AG04450 (cell line): ENCODE data around the gene DSG3. TPM values are rescaled to one million over a fixed set of nuclear protein-coding genes. Genes with fewer than 3 reads are reported as not detected.

Experiments used
- CTCF ChIA-PET: fragments of 300-600, 350-600 bp; formaldehyde crosslinking; extraction: SDS; loops from one replicate; lab custom pipeline; 2022; ENCODE audit warnings: antibody characterized with exemption, inconsistent platforms; lab: Charles Lee
- POLR2A ChIA-PET: fragments of 350-600 bp; formaldehyde crosslinking; extraction: SDS; loops from one replicate; lab custom pipeline; 2021; ENCODE audit warnings: antibody characterized with exemption, inconsistent platforms; lab: Yijun Ruan, JAX
- DNase-seq: peaks from one replicate; pipeline ENCODE4 v3.0.0-alpha.2; 2011; ENCODE audit warnings: low read depth, low spot score
- H3K27ac ChIP-seq: one replicate; pipeline ENCODE4 v1.5.1; 2012; ENCODE audit warnings: low read depth, low read length, control low read depth
- H3K27me3 ChIP-seq: one replicate; pipeline ENCODE4 v1.6.0; 2012; ENCODE audit warnings: low read length; ENCODE audit not compliant: control insufficient read depth, insufficient read depth
- H3K4me3 ChIP-seq: 2 replicates; pipeline ENCODE4 v1.5.1; 2011; ENCODE audit warnings: mild to moderate bottlenecking, low read depth, low read length, control low read depth
- H3K9me3 ChIP-seq: 2 replicates; pipeline ENCODE4 v1.5.1; 2012; ENCODE audit warnings: low read length; ENCODE audit not compliant: control insufficient read depth, insufficient read depth
- polyA plus RNA-seq: library from polyadenylated mRNA; depleted of rRNA; stranded (reverse); fragments of >200 nt; gene quantifications from 2 replicates; pipeline ENCODE4 v1.2.3, GENCODE V29; 2011
- TF ChIP-seq, protein P1 (sequence below): IDR thresholded peaks from 2 replicates; pipeline ENCODE4 v1.5.1; 2011; ENCODE audit warnings: low read depth, low read length, control low read depth, inconsistent platforms

Gene DSG3
- polyA plus RNA-seq, 1 experiment = not detected

DNA sequence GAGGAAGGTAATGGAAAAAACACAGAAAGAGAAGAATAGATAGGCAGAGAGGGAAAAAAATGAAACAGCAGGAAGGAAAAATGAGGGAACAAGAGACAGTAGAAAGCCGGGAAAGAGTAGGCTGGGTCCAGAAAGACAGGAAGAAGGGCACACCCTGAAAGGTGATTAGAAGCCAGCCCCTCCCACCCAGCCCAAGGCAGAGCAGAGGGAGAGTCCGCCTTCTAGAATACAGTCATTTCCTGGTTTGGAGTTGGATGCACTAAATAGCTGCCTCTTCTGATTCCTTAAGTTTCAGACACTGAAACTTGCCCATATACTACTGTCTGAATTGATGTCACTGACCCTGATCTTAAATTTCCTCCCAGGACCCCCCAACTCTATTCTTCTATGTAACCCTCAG, 17.9 kb upstream of the DSG3 start:
- TF ChIP-seq, protein P1, sequence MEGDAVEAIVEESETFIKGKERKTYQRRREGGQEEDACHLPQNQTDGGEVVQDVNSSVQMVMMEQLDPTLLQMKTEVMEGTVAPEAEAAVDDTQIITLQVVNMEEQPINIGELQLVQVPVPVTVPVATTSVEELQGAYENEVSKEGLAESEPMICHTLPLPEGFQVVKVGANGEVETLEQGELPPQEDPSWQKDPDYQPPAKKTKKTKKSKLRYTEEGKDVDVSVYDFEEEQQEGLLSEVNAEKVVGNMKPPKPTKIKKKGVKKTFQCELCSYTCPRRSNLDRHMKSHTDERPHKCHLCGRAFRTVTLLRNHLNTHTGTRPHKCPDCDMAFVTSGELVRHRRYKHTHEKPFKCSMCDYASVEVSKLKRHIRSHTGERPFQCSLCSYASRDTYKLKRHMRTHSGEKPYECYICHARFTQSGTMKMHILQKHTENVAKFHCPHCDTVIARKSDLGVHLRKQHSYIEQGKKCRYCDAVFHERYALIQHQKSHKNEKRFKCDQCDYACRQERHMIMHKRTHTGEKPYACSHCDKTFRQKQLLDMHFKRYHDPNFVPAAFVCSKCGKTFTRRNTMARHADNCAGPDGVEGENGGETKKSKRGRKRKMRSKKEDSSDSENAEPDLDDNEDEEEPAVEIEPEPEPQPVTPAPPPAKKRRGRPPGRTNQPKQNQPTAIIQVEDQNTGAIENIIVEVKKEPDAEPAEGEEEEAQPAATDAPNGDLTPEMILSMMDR = no peak
- no peak overlapping the region for H3K4me3 ChIP-seq
- H3K9me3 ChIP-seq = peaks cover 7% of the 10 kb centered on the region
- POLR2A ChIA-PET = no interaction called here
- DNase-seq = no peak
- CTCF ChIA-PET = interaction anchor here (0.7 kb wide), 1 partner anchor 47 kb away, joined by 3 read pairs; no protein-coding TSS in a partner anchor
- H3K27me3 ChIP-seq = no peaks in the 10 kb centered on the region
- H3K27ac ChIP-seq = no peak overlapping the region

DNA sequence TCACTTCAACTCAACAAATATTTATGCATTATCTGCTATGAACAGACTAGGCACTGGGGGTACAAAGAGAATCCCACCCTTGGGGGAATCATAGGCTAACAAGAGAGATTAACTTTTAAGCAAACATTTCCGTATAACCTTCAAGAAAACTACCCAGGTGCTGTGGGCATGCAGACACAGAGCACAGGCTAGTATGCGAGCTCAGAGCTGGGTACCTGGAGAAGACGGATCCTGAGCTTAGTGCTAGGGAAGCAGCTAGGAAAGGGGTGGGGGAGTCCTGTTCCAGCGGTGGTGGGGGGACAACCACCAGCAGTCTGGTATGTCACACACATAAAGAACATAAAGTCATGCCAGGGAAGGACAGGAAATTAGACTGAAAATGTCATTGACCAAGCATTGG, 17.5 kb upstream of the DSG3 start:
- ChIA-PET CTCF (no interaction called here), POLR2A (no interaction called here)
- H3K9me3 ChIP-seq = peaks cover 7% of the 10 kb centered on the region
- no peaks in the 10 kb centered on the region for H3K27me3 ChIP-seq
- no peak overlapping the region for H3K4me3 ChIP-seq
- no peak overlapping the region for H3K27ac ChIP-seq
- TF ChIP-seq, protein P1 = no peak
- no peak for DNase-seq

DNA sequence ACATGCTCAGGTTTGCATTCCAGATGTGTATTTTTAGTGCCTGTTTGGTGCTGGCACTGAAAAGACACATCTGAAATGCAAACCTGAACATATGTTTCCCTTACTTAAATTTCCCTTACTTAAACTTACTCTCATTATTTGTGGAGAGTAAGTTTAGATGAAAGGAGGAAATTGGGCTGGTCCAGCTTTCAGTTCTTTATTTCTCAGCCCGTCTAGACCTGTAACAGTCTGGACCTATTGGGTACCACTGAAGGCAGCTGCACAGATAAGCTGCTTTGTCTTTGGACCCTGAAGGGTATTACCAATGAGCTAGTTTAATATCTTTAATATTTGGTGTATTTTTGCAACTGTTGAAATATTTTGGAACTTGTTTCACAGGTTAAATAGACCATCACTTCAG, 17.0 kb upstream of the DSG3 start:
- Histone ChIP-seq H3K9me3 (peaks cover 7% of the 10 kb centered on the region), H3K4me3 (no peak overlapping the region), H3K27me3 (no peaks in the 10 kb centered on the region), H3K27ac (no peak overlapping the region)
- ChIA-PET CTCF (no interaction called here), POLR2A (no interaction called here)
- DNase-seq = no peak
- TF ChIP-seq, protein P1 = no peak

- Histone ChIP-seq H3K4me3 (no peak overlapping the region), H3K27ac (no peak overlapping the region), H3K9me3 (peaks cover 7% of the 10 kb centered on the region), H3K27me3 (no peaks in the 10 kb centered on the region)
- CTCF ChIA-PET = no interaction called here
- DNase-seq = no peak
- POLR2A ChIA-PET = no interaction called here
- TF ChIP-seq, protein P1 = no peak
These were observed 15.2 kb upstream of the DSG3 start for GRCh38 chr18:31432316-31432715.

- DNase-seq = no peak
- Histone ChIP-seq H3K27me3 (no peaks in the 10 kb centered on the region), H3K9me3 (peaks cover 3% of the 10 kb centered on the region), H3K27ac (no peak overlapping the region), H3K4me3 (no peak overlapping the region)
- ChIA-PET POLR2A (no interaction called here), CTCF (no interaction called here)
- TF ChIP-seq, protein P1 = no peak
These were observed 10.7 kb upstream of the DSG3 start for GRCh38 chr18:31436825-31437224.
